SK-N-SH (cell line): ENCODE data around the gene MATN4. TPM values are rescaled to one million over a fixed set of nuclear protein-coding genes. Genes with fewer than 3 reads are reported as not detected.

ENCODE experiments used
- CTCF ChIA-PET: fragments of 300-600, 350-600 bp; formaldehyde crosslinking; extraction: SDS; loops from one replicate; lab custom pipeline; 2021; lab: Yijun Ruan, JAX
- POLR2A ChIA-PET: fragments of 350-600 bp; sonication (Branson Sonifier 250); formaldehyde crosslinking; extraction: SDS; loops from one replicate; lab custom pipeline; 2020; ENCODE audit warnings: antibody characterized with exemption, inconsistent platforms; lab: Yijun Ruan, JAX
- DNase-seq: peaks from one replicate; pipeline ENCODE4 v3.0.0; 2012
- H2AFZ ChIP-seq: fragments of 200-600 bp; sonication (generic); 2 replicates; pipeline ENCODE4 v1.8.1; 2016; ENCODE audit warnings: antibody characterized with exemption, mild to moderate bottlenecking, low read depth
- H3F3A ChIP-seq: fragments of 200-600 bp; sonication (generic); replicated peaks from 2 replicates; pipeline ENCODE3; 2016; ENCODE audit warnings: antibody characterized with exemption, mild to moderate bottlenecking; ENCODE audit not compliant: insufficient read depth
- H3K27ac ChIP-seq, 2 experiments: fragments of 200-500 bp in 1 of 2; fragments of 200-600 bp in 1 of 2; sonication (Bioruptor generic) in 1 of 2; sonication (generic), shearing (Covaris generic) in 1 of 2; 2 replicates each; pipeline versions ENCODE4 v1.5.1 to v1.6.1; 2014 to 2016; ENCODE audit warnings: low read depth in 2 of 2, inconsistent platforms in 1 of 2, low read length in 1 of 2, mild to moderate bottlenecking in 1 of 2, mixed read lengths in 1 of 2
- H3K27me3 ChIP-seq: fragments of 200-600 bp; sonication (generic), shearing (Covaris generic); 2 replicates; pipeline ENCODE4 v1.6.1; 2016; ENCODE audit warnings: mixed run types; ENCODE audit not compliant: insufficient read depth
- H3K36me3 ChIP-seq, 2 experiments: fragments of 200-500 bp in 1 of 2; fragments of 200-600 bp in 1 of 2; sonication (Bioruptor generic) in 1 of 2; sonication (generic) in 1 of 2; replicated peaks in 1 of 2; 2 replicates each; pipeline versions ENCODE3 to v1.5.1; 2014 to 2016; ENCODE audit warnings: low read length in 1 of 2, mild to moderate bottlenecking in 1 of 2; ENCODE audit not compliant: insufficient read depth in 2 of 2, control insufficient read depth in 1 of 2
- H3K4me1 ChIP-seq, 2 experiments: fragments of 200-500 bp in 1 of 2; fragments of 200-600 bp in 1 of 2; sonication (Bioruptor generic) in 1 of 2; sonication (generic), shearing (Covaris generic) in 1 of 2; 2 replicates each; pipeline versions ENCODE4 v1.5.1 to v1.6.1; 2014 to 2016; ENCODE audit warnings: low read depth in 1 of 2, low read length in 1 of 2, mixed run types in 1 of 2; ENCODE audit not compliant: insufficient read depth in 2 of 2, control insufficient read depth in 1 of 2
- H3K4me2 ChIP-seq: fragments of 200-600 bp; sonication (generic), shearing (Covaris generic); 2 replicates; pipeline ENCODE4 v1.6.1; 2017; ENCODE audit warnings: mixed run types
- H3K4me3 ChIP-seq, 2 experiments: fragments of 200-500 bp in 1 of 2; fragments of 200-600 bp in 1 of 2; sonication (Bioruptor generic) in 1 of 2; sonication (generic), shearing (Covaris generic) in 1 of 2; 2 replicates each; pipeline versions ENCODE4 v1.5.1 to v1.8.1; 2014 to 2016; ENCODE audit warnings: low read depth in 2 of 2, inconsistent platforms in 1 of 2, low read length in 1 of 2, mild to moderate bottlenecking in 1 of 2, mixed read lengths in 1 of 2, moderate library complexity in 1 of 2
- H3K79me2 ChIP-seq: fragments of 200-600 bp; sonication (generic); 2 replicates; pipeline ENCODE4 v1.8.1; 2017; ENCODE audit warnings: mild to moderate bottlenecking; ENCODE audit not compliant: insufficient read depth
- H3K9ac ChIP-seq: fragments of 200-600 bp; sonication (generic); 2 replicates; pipeline ENCODE4 v1.6.1; 2017; ENCODE audit warnings: mixed run types
- H3K9me2 ChIP-seq: fragments of 200-600 bp; sonication (generic); 2 replicates; pipeline ENCODE4 v1.6.1; 2017; ENCODE audit warnings: mixed run types
- H3K9me3 ChIP-seq: fragments of 200-600 bp; sonication (generic); 2 replicates; pipeline ENCODE4 v1.6.1; 2017; ENCODE audit warnings: mixed run types, mild to moderate bottlenecking, moderate library complexity
- H4K20me1 ChIP-seq: fragments of 200-600 bp; sonication (generic); 2 replicates; pipeline ENCODE4 v1.6.1; 2017; ENCODE audit warnings: mild to moderate bottlenecking, mixed run types; ENCODE audit not compliant: insufficient read depth
- CHD2 ChIP-seq: fragments of 150-350 bp; IDR thresholded peaks from 2 replicates; pipeline ENCODE4 v1.6.1; 2018; ENCODE audit warnings: low read length; ENCODE audit not compliant: partially characterized antibody
- CTCF ChIP-seq: fragments of 200-600 bp; sonication (generic); IDR thresholded peaks from 2 replicates; pipeline ENCODE4 v1.6.1; 2017; ENCODE audit warnings: antibody characterized with exemption, mild to moderate bottlenecking, moderate library complexity
- EZH2phosphoT487 ChIP-seq: fragments of 200-600 bp; sonication (generic); IDR thresholded peaks from 2 replicates; pipeline ENCODE4 v1.6.1; 2017; ENCODE audit warnings: low read depth, mixed run types, mild to moderate bottlenecking, antibody characterized with exemption, moderate library complexity, borderline replicate concordance
- FOXJ3 ChIP-seq: sonication (generic); formaldehyde crosslinking; IDR thresholded peaks from 2 replicates; pipeline ENCODE4 v1.5.1; 2020; ENCODE audit warnings: mild to moderate bottlenecking, missing genetic modification reagents
- GABPA ChIP-seq: IDR thresholded peaks from 2 replicates; pipeline ENCODE4 v1.4.0; 2012; ENCODE audit warnings: low read depth, mild to moderate bottlenecking
- GATA2 ChIP-seq: sonication (generic); formaldehyde crosslinking; IDR thresholded peaks from 2 replicates; pipeline ENCODE4 v1.5.0; 2020; ENCODE audit warnings: mild to moderate bottlenecking, missing genetic modification reagents
- JUND ChIP-seq: IDR thresholded peaks from 2 replicates; pipeline ENCODE4 v1.4.0; 2012
- MEF2A ChIP-seq: IDR thresholded peaks from 2 replicates; pipeline ENCODE4 v1.4.0; 2012; ENCODE audit warnings: low read depth, borderline replicate concordance
- NRF1 ChIP-seq: IDR thresholded peaks from 2 replicates; pipeline ENCODE4 v1.6.1; 2012; ENCODE audit warnings: low read depth, mild to moderate bottlenecking, low read length
- RAD21 ChIP-seq: IDR thresholded peaks from 2 replicates; pipeline ENCODE4 v1.6.1; 2012; ENCODE audit warnings: mild to moderate bottlenecking, low read length
- REST ChIP-seq: IDR thresholded peaks from 2 replicates; pipeline ENCODE4 v1.6.1; 2012; ENCODE audit warnings: mild to moderate bottlenecking, low read depth, low read length, moderate library complexity
- RFX5 ChIP-seq: IDR thresholded peaks from 2 replicates; pipeline ENCODE4 v1.6.1; 2012; ENCODE audit warnings: mild to moderate bottlenecking, improper control_type of control experiment, low read length
- SMC3 ChIP-seq: IDR thresholded peaks from 2 replicates; pipeline ENCODE4 v1.6.1; 2012; ENCODE audit warnings: low read depth, low read length, improper control_type of control experiment
- TCF12 ChIP-seq: IDR thresholded peaks from 2 replicates; pipeline ENCODE4 v1.4.0; 2012
- USF1 ChIP-seq: IDR thresholded peaks from 2 replicates; pipeline ENCODE4 v1.4.0; 2012; ENCODE audit warnings: low read depth, borderline replicate concordance
- USF2 ChIP-seq: fragments of 150-350 bp; IDR thresholded peaks from 2 replicates; pipeline ENCODE4 v1.6.1; 2017; ENCODE audit warnings: antibody characterized with exemption, low read length, low read depth, borderline replicate concordance
- WGBS: methylation state at CpG from one replicate; pipeline ENCODE4 v1.1.6; 2017; ENCODE audit warnings: low lambda C conversion rate; 5-methylcytosine and 5-hydroxymethylcytosine counted together
- polyA plus RNA-seq, 3 experiments: library from polyadenylated mRNA; depleted of rRNA; stranded (reverse); fragments of >200 nt; gene quantifications; 2 replicates each; pipeline ENCODE4 v1.2.3, GENCODE V29; 2012

MATN4 gene
- polyA plus RNA-seq, 1 of the 3 experiments (the other 2 are of a cell fraction) = 0.16 TPM

GRCh38 chr20:45330476-45330875, 22.4 kb upstream of the MATN4 start:
- Histone ChIP-seq H3K4me3 (no peak overlapping the region), H3K9ac (no peak overlapping the region), H3K36me3 (peaks cover 45 to 48% of the 10 kb centered on the region in 2 experiments), H3K9me3 (no peaks in the 10 kb centered on the region), H4K20me1 (no peaks in the 10 kb centered on the region), H3K9me2 (no peaks in the 10 kb centered on the region), H3K27me3 (no peaks in the 10 kb centered on the region), H3F3A (no peaks in the 10 kb centered on the region), H3K27ac (no peak overlapping the region), H3K4me1 (peaks cover under 1% of the 10 kb centered on the region in 2 experiments; a peak in 2 of 4 replicates), H3K79me2 (peaks cover 9% of the 10 kb centered on the region), H3K4me2 (no peak overlapping the region), H2AFZ (no peak overlapping the region)
- WGBS = 97% methylated on average over 3 of the region's 3 CpGs
- TF ChIP-seq REST (no peak), GABPA (no peak), CTCF (no peak), RAD21 (no peak), EZH2phosphoT487 (no peak), TCF12 (no peak), NRF1 (no peak), RFX5 (no peak), CHD2 (no peak), SMC3 (no peak), JUND (no peak), USF2 (no peak), GATA2 (CRISPR knock-in tag) (no peak), USF1 (no peak), FOXJ3 (CRISPR knock-in tag) (no peak), MEF2A (no peak)
- DNase-seq = no peak
- CTCF ChIA-PET = no interaction called here
- POLR2A ChIA-PET = no interaction called here
